ENCODE data around the gene SLC3A2. TPM values are rescaled to one million over a fixed set of nuclear protein-coding genes. Genes with fewer than 3 reads are reported as not detected.

The SLC3A2 gene
- total and polyA plus RNA-seq, 8 donors = 66.9 to 331 (median 75.1) TPM

- WGBS, 2 donors = 30 to 42% methylated on average over 3 of the region's 3 CpGs
- H3K27me3 ChIP-seq = no peaks in the 10 kb centered on the region
- intact Hi-C loops (cut with DNase I) = loop anchor here in 2 of 3 donors (5.0 to 10.0 kb wide), 2 partner anchors 70 to 117 kb away; no protein-coding TSS in a partner anchor
- H3K4me1 ChIP-seq = peaks cover 17 to 18% (median 18%) of the 10 kb centered on the region in 3 donors
- ATAC-seq = no peak
- no peak for FAIRE-seq
- H3K36me3 ChIP-seq = no peaks in the 10 kb centered on the region
- no peak for TF ChIP-seq CTCF (IDR thresholded peaks at IDR 0.05)
- no peak for DNase-seq
- no peak overlapping the region for H3K4me3 ChIP-seq
- no peaks in the 10 kb centered on the region for H3K9me3 ChIP-seq
- no peak overlapping the region for H3K27ac ChIP-seq
These were observed 24.6 kb downstream of the SLC3A2 start for GRCh38 chr11:62905296-62905695.

GRCh38 chr11:62905927-62906531, 25.3 kb downstream of the SLC3A2 start:
- no peak overlapping the region for H3K4me3 ChIP-seq
- H3K27me3 ChIP-seq = no peaks in the 10 kb centered on the region
- intact Hi-C loops (cut with DNase I) = loop anchor here in 2 of 3 donors (2.0 to 10.0 kb wide), 3 partner anchors 69 to 117 kb away; no protein-coding TSS in a partner anchor
- peaks cover 17 to 18% (median 18%) of the 10 kb centered on the region in 3 donors for H3K4me1 ChIP-seq
- peak; percentile 66 to 94 (median 87) for DNase-seq
- no peaks in the 10 kb centered on the region for H3K9me3 ChIP-seq
- TF ChIP-seq CTCF (IDR thresholded peaks at IDR 0.05) = peak; percentile 95 to 98 (median 97)
- 17 to 18% methylated on average over 14 of the region's 14 CpGs for WGBS, 2 donors
- H3K36me3 ChIP-seq = no peaks in the 10 kb centered on the region
- no peak for FAIRE-seq
- no peak overlapping the region for H3K27ac ChIP-seq
- ATAC-seq = peak in 3 of 4 donors; percentile 62 to 71 (median 64)

GRCh38 chr11:62908468-62909072, 27.9 kb downstream of the SLC3A2 start:
- intact Hi-C loops (cut with DNase I) = loop anchor here in 2 of 3 donors (5.0 to 10.0 kb wide), 2 partner anchors 66 to 114 kb away; no protein-coding TSS in a partner anchor
- ATAC-seq = peak; percentile 28 to 51 (median 41)
- H3K27ac ChIP-seq = peak overlapping the region; percentile 56 to 77 (median 64)

GRCh38 chr11:62909107-62909894, 28.6 kb downstream of the SLC3A2 start:
- TF ChIP-seq CTCF (IDR thresholded peaks at IDR 0.05) = peak; percentile 50 to 53 (median 51)
- H3K27me3 ChIP-seq = no peaks in the 10 kb centered on the region
- FAIRE-seq (no peak), DNase-seq (peak; percentile 85 to 94 (median 91)), ATAC-seq (peak; percentile 86 to 91 (median 89))
- H3K9me3 ChIP-seq = no peaks in the 10 kb centered on the region
- peaks cover 17 to 18% (median 18%) of the 10 kb centered on the region in 3 donors for H3K4me1 ChIP-seq
- H3K27ac ChIP-seq = peak overlapping the region; percentile 56 to 77 (median 64)
- intact Hi-C loops (cut with DNase I) = loop anchor here in 2 of 3 donors (5.0 to 10.0 kb wide), 2 partner anchors 66 to 113 kb away; no protein-coding TSS in a partner anchor
- no peak overlapping the region for H3K4me3 ChIP-seq
- H3K36me3 ChIP-seq = no peaks in the 10 kb centered on the region
- 40 to 45% methylated on average over 24 of the region's 24 CpGs for WGBS, 2 donors

More at GRCh38 chr11:62908468-62909072, 27.9 kb downstream of the SLC3A2 start:
- H3K27me3 ChIP-seq = no peaks in the 10 kb centered on the region
- no peak for TF ChIP-seq CTCF (IDR thresholded peaks at IDR 0.05)
- FAIRE-seq (no peak), DNase-seq (peak; percentile 34 to 81 (median 65))
- H3K4me1 ChIP-seq = peaks cover 17 to 18% (median 18%) of the 10 kb centered on the region in 3 donors
- H3K4me3 ChIP-seq = no peak overlapping the region
- no peaks in the 10 kb centered on the region for H3K36me3 ChIP-seq
- H3K9me3 ChIP-seq = no peaks in the 10 kb centered on the region
- WGBS, 2 donors = 31 to 34% methylated on average over 9 of the region's 9 CpGs

Measured in pancreas (tissue), 10 donors.